Forelimb muscle (tissue), 1 donor: ENCODE data around the gene CPNE4. TPM values are rescaled to one million over a fixed set of nuclear protein-coding genes. Genes with fewer than 3 reads are reported as not detected.

Experiments used
- DNase-seq: peaks from one replicate; pipeline ENCODE4 v3.0.0-alpha.2; 2013; ENCODE audit warnings: low read depth
- polyA plus RNA-seq: library from polyadenylated mRNA; unstranded; fragments of 120-200 nt; gene quantifications from one replicate; pipeline ENCODE4 v1.2.1, GENCODE V29; 2013; ENCODE audit not compliant: insufficient read length

The CPNE4 gene
- polyA plus RNA-seq, 1 donor: 0.23 TPM

DNA sequence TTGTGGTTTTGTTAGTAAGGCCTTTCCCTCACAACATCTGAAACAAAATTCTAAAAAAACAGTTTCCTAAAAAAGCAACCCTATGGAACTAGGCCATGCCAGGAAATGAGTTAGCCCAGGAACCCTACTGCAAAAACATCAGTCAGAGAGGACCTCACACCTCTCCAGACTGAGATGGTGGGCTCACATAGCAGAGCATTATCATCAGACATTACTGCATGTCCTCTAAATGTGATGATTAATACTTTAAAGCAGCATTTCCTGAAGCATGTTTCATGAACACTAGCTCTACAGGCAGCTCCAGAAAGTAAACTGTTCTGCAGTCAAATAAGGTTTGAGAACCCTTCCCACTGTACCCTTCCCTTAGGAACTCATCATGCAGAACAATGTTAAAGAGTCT is 299.7 kb downstream of the CPNE4 start:
- DNase-seq: no peak

DNA sequence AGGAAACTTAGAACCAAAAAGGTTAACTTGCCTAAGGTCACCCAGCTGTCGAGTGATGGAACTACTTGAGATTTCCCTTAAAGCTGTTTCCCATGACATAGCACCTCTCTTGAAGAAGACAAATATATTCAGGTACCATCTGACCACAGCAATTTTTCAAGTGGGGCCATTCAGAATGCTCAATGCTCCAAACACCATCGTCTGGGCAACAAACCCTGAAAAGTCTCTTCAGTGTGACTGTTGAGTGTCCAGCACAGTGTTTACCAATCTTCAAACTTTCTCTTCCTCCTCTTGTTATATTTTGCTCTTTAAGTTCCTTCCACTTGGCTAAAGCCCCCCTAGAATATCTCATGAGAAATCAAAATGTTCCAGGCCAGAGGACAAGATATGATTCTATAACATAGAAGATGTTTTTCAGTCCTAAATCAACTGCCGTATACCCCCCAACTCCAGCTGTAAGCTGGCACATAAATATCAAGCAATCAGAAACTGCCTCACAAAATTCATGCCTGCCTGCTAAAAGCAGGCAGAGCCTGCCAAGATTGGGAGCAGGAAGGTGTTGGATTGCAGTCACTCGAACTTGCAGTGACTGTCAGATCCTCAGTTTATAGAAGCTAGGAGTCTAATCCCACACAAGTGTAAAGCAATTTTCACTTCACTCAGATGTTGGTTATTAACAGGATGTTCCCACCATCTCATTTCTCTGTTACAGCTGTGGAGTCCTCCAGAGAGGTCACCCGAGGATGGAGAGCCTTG is 301.6 kb downstream of the CPNE4 start:
- DNase-seq: no peak

DNA sequence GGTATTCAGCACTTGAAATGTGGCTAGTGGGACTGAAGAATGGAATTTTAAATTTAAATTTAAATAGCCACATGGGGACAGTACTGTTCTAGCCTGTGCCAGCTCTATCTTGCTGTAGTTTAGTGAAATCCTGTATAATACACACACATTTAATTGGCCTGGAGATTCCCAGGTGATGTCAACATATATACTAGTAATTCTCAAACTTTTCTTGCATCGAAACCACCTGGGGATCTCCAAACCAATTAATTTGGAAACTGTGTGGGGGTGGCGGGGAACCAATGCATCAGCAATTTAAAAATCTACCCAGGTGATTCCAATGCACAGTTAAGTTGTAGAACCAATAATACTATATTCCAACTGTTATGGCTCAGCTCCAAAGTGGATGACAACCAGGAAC is 303.1 kb downstream of the CPNE4 start:
- no peak for DNase-seq

DNA sequence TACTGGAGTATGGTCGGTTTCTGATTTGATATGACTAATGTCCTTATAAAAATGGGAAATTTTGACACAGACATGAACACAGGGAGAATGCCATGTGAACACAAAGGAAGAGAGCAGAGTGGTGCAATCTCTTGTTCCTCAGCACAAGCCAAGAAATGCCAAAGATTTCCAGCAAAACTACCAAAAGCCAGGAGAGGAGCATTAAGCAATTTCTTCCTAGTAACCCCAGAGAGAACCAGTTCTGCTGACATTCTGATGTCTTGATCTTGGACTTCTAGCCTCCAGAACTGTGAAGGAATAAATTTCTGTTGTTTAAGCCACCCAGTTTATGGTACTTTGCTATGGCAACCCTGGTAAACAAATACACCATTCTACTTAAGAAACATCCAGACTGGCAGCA is 304.2 kb downstream of the CPNE4 start:
- DNase-seq: no peak

DNA sequence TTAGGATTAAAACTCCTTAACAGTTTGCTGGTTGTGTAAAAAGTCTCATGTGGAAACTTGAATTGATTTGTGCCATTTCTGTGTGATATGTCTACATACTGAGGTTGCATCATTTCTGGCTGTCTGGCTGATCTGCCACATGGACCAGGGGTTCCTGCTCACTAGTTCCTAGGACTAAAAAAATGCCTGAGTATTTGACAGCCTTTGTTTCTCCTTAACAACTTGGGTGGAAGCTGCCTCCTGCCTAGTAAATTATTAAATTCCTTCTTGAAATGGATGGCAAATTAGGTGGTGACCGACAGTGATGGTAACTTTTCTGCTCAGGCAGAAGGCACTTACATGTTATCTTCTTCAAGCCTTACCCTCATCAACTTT is 305.2 kb downstream of the CPNE4 start:
- no peak for DNase-seq

DNA sequence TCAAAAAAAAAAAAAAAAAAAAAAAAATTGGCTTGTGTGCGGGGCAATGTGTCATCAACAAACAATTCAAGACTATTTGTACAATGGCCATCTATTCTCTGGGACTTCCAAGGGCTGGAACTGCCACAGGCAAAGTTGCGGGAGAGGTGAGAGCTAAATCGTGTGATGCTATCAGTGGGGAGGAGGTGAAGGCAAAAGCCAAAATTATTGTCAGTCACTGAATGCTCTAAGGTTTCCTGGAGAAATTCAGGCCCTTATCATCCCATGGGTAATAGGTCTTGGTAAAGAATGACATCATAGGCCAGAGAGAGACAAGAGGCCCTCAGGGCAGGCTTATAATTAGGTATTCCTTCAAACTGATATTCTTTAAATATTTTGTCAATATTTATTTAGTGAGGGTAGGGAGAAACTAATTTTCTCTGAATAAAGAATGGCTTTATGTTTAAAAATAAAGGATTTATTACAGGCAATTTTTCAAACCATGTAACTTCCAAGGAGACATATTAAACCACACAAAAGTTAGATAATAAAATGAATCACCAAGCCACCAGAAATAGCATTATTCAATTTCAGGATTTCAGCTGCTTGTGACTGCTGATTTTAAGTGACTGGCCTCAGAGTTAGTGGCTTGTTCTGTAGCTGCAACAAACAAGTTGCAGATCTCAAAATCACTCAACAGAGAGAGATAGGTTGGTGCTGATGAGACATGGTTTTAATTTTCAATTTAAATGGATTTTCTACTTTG is 305.7 kb downstream of the CPNE4 start:
- no peak for DNase-seq

DNA sequence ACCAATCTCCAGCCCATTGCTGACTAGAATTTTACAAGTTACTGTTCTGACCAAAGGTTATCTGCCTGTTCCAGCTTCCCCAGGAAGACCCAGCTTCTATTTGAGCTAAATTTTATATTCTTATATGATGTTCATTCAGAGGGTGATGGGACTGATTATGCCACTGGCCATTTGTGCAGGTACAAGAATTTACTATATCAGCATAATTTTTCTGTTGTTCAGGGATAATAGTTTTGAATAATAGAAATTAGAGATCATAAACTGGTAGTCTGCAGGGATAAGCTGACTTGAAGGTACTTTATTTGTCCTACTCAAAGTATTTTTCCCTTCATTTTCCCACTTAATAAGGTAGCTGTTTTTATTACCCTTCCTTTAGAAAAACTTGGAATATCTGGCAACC is 309.4 kb downstream of the CPNE4 start:
- no peak for DNase-seq

DNA sequence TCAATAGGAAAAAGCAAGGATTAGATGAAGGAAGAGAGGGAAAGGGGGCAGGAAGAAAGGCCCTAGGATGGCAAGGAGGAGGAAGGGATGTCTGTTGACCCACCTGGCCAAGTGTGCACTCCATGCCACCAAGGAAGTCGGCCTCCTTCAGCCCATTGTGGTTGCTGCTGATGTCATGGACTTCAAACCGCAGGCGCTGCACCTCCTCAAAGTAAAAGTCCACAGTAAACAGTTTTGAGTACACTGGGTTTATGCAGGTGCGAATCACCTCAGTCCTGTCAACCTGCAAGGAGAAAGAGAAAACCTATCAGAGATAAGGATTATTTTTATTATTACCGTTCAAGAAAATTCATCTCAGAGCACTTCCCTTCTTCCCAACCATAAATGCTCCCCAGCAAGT is 311.5 kb downstream of the CPNE4 start:
- DNase-seq: no peak

DNA sequence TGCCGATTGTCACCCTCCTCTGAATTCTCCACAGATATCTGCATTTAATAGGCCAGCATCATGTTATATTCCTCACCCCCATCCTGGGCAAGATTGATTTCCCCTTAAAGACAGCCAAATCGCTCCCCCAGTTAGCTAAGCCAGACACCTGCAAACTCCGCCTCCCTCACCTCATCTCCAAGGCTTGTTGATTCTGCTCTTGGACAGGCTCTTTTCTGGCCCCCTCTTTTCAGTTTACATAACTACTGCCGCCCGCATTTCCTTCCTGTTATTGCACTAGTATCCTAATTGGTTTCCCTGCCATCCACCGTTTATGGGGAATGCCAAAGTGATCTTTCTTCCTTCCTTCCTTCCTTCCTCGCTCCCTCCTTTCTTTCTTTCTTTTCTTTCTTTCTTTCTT is 317.3 kb downstream of the CPNE4 start:
- DNase-seq: no peak

DNA sequence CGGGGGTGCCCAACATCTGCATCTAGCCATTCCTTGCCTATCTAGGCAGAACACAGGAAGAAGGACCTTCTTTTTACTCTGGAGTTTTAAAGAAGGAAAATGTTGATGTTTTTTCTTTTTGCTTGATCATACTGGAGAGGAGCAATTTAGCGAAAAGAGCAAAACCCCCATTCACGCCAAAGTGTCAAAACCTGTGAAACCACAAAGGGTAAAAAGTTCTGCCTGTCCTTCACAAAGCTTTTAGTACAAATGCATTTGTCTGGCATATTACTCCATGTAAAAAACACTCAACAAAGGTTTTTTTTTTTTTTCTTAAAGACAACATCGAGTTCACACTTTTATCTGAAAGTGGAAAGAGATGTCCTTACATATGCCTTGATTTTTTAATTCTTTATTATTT is 317.9 kb downstream of the CPNE4 start:
- no peak for DNase-seq

DNA sequence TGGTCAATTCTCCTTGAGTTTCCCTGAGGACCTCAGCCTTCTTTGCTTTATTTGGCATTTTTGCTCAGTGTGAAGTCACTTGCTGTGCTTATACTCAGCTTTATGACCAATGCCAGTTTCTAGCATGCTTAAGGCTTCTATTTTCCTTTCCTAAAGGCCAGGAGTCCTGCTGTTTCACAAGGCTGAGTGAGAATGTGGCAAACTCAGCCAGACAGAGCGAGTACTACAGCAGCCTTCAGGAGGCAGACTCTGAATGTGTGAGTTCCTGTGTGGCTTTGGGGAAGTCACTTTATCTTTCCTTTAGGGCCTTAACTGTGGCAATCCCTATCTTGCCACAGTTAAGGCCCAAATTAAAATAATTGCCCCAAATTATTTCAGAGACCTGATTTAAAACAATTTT is 318.8 kb downstream of the CPNE4 start:
- no peak for DNase-seq

DNA sequence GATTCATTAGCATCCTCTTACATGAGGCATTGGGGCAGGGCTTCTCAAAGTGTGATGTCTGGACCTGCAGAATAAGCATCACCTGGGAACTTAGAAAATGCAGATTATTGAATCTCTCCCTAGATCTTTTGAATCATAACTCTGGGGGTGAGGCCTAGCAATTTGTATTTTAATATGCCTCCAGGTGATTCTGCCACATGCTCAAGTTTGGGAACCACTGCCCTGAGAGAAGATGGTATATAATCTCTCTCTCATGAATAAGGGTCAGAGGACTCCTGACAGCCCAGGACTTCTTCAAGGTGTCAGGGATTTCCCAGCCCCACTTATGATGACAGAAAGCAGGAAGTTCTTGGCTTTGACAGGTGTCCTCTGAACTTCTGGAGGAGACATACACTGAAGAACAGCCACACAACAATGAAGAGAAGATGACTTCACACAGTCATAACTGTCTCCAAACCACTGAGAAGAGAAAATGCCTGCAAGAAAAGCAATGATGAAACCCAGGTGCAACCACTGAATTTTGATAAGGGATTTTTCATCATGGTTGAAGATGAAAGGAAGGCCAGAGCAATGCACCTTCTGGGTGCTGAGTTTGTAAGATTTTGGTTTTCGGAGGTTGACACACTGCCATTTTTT is 320.1 kb downstream of the CPNE4 start:
- DNase-seq: no peak

DNA sequence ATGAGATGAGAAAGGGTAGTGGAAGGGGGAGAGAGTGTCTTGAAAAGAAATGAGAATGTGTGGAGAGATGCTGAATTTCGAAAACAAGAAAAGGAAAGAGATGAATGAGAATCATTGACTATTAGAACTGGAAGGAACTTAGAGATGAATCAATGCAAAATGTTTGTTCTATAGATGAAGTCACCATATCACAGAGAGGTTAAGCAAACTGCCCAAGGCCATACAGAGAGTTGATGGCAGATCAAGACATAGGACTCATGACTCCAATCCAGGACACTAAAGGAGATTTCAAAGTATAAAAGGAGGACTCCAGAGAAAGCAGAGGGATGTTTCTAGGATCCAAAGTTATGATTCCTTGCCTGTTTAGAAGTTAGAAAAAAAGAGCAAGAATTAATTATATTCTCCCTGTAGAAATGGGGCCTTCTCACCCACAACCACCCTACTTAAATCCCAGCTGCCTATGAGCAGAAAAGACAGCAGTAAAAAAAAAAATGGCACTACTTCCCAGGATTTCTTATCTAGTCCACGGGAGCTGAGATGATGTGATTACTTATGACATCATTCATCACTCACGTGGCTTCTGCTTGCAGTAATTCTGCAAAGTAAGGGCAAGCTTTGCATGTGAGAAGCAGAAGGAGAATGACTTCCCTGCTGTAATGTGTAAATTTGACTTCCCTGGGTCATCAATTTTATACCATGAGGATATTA is 321.2 kb downstream of the CPNE4 start:
- no peak for DNase-seq

DNA sequence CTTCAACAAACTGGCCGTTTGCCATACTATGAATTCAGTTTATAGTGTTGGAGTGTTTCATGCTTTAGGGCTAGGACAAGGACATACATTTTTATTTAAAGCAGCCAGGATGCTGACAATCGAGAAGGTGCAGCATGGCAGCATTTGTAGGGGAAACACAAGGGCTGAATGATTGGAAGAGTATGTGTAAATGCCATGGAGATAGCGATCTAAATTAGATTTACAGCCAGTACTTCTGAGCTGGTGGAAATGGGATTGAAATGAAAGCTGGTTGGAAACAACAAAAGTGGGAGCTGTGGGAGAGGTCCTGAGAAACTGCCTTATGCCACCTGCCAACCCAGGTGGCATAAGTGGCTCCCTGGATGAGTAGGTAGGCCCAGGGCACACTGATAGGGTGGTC is 322.2 kb downstream of the CPNE4 start:
- DNase-seq: no peak

DNA sequence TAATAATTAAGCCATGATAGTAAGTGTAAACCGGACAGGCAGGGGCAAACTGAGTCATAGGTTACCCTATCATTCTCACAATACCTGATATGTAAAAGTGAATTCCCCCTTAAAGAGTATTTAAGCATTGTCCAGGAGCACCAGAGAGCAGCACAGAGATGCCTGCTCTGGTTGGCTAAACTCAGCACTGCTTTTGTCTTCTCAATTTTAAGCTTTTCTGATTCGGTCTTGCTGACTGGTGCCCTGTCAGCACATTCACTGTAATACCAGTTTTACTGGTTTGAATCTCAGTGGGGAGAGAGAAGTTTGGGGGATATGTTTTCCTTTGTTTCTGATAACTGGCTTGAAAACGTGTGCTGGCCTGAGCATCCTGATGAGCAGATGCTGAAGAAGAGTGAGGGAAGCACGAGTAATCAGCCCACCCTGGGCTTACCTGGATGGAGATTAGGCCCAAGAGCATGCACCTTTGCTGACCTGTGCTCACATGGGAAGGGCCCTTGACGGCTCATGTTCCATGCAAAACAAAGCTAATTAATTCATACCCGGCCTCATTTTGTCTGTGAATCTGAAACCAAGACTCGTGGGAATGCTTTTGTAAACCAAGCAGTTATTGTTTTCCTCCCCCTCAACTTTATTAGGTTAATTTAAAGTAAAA is 323.6 kb downstream of the CPNE4 start:
- no peak for DNase-seq

DNA sequence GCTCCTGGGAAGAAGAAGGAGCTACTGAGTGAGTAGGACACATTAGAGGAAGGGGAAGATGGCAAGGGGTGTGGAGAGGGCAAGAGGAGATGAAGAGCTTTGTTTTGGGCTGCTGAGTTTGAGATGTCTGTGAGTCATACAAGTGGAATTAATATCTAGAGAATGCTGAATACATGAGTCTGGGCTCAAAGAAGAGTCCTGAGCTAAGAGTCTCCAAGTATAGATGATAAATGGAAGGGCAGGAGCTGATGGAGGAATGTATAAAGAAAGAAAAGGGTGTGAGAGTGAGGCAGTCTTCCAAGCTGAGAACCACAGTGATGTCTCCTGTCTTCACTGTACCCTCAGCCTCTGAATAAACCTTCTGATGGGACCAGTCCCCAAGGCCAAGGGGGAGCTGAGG is 326.6 kb downstream of the CPNE4 start:
- DNase-seq: no peak

DNA sequence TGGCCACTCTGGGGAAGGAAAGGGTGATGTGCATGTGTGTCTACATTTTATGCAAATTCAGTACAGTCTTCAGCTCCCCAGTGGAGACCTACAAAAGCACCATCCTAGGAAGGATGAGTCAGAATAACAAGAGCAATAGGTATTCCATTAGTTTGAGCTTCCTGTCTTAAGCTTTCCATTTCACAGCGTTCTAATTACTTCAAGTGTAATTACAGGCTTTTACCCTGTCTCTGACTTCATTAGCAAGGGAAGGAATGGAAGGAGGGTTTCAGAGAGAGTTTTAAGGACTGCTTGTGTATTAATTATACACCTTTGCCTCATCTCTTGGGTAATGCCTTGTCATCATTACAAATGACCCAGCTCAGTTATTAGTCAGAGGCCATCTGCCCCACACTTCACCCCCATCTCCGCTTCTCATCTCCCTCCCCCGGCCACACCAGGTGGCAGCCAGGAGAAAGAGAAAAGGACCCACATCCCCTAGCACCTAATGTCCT is 329.2 kb downstream of the CPNE4 start:
- DNase-seq: no peak

DNA sequence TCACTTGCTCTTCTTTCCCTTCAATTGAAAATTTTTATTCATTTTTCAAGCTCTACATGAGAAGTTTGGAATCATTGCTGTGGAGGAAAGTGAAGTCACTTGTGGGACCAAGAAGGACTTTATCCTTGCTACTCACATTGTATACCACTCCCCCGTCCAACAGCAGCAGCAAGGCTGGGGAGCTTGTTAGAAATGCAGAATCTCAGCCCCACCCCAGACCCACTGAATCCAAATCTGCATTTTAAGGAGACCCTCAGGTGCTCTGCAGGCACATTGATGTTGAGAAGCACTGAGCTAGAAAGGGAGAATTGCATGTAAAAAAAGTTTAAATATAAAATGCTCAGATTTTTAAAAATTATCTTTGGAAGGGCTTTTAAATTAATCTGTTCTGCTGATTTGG is 329.7 kb downstream of the CPNE4 start:
- DNase-seq: no peak

DNA sequence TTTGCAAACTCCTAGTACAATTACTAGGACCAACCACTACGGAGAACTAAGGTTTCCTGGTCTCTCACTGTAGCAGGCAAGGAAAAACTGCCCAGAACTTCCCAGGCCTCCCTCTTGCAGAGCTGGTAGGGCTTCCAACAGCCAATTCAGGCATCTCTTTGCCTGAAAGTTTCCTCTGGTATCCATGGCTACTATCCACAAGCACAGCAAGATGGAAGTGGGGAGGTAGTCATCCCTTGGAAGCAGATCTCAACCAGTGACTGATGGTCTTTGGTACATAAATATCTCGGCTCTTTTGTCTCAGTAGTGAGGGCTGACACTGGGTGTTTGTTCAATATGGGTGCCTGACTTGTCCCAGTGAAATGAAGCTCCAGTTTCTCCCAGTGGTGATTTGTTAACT is 330.7 kb downstream of the CPNE4 start:
- DNase-seq: no peak

DNA sequence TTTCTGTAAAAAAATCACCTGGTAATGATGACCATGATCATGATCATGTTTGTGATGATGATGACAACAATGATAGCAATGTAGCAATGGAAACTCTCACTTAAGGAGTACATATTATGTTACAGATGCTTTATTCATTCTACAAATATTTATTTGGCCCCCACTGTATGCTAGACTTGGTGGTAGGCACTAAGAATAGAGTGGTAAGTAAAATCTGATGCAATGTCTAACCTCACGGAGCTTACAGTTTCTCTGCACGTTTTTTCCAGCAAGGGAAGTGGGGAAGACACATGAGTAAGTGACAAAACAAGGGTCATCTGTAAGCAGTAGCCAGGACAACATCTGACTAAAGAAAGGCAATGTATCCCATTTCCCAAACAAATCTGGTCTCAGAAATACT is 332.7 kb downstream of the CPNE4 start:
- no peak for DNase-seq

DNA sequence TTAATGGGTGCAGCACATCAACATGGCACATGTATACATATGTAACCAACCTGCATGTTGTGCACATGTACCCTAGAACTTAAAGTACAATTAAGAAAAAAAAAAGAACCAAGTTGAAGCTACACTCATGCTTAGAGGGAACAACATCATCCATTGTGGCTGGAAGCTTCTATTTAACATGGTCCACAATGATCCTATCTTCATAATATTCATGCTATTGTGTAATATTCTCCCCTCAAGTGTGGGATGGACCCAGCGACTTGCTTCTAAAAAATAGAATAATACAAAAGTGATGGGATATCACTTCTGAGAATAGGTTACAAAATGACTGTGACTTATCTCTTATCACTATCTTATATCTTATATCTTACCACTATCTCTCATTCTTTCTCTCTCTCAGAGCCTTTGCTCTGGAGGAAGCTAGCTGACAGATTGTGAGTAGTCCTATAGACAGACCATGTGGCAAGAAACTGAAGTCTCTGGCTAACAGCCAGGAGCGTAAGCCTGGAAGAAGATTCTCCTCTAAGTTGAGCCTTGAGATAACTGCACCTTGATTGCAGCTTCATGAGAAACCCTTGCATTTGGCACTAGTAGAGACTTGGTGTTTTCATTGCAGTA is 333.6 kb downstream of the CPNE4 start:
- no peak for DNase-seq
